OCI-LY3 (cell line): ENCODE measurements around the gene VRK2.

Source experiments
- CTCF ChIP-seq: fragments of 200-600, 300-600 bp; sonication (generic); IDR thresholded peaks from 2 replicates; pipeline ENCODE4 v1.5.1; 2014; ENCODE audit warnings: antibody characterized with exemption, low read length, low read depth
- EZH2phosphoT487 ChIP-seq: fragments of 200-600 bp; shearing (Covaris generic); IDR thresholded peaks from 2 replicates; pipeline ENCODE4 v1.6.1; 2018; ENCODE audit warnings: antibody characterized with exemption, mixed run types, low read depth

GRCh38 chr2:58056192-58056916 is 9.7 kb downstream of the VRK2 start:
- TF ChIP-seq CTCF, result no peak
- no peak for TF ChIP-seq EZH2phosphoT487
